Mucosa of gallbladder (tissue), 1 donor: ENCODE measurements around the gene S1PR3. TPM values are rescaled to one million over a fixed set of nuclear protein-coding genes. Genes with fewer than 3 reads are reported as not detected.

Experiments
- DNase-seq: peaks from one replicate; pipeline ENCODE4 v3.0.0-alpha.2; 2020; ENCODE audit warnings: low spot score
- total RNA-seq: library from RNA; stranded (reverse); gene quantifications from one replicate; pipeline ENCODE4 v1.2.1, GENCODE V29; 2021
- donor health status: DM: no; HTN: no; CAD: no.

S1PR3 gene
- total RNA-seq, 1 donor from 2014 or later, result 36.4 TPM

- DNase-seq, result no peak
Measured at GRCh38 chr9:88969646-88970373, 21.5 kb upstream of the S1PR3 start.

DNA sequence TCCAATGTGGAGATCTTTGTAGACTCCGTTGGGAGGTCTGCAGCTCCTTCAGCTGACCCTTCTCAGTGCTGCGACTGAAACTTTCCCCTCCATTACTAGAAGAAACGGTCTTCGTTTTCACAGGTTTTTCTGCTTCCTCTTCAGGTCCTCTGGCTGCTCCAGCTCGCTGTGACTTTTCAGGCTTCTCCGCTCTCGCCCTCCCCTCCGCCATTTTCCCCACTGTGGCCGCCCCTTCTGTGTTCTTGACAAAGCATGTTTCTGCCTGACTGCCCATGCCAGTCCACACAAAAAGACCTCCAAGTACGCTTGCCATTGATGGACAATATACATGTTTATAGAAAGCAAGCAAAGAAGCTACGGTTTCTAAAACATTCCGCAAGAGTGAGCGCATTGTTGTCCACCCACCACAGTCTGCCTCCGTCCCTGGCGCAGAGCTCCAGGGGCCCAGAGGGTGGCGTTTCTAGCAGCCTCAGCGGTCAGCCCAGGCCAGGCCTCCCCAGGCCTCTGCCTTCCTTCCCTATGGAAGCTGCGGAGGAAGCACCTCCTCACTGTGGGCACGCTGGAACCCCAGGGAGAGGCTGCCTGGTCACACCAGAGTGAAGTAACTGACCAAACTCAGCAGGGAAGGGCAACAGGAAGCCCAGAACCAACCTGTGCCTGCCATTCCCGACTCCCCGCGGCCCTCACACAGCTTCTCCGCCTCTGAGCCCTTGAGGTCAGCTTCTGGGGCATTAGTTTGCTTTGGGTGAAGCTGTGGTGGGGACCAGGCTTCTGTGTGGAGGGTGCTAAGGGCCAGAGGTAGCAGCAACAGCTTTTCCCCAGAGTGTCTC, 19.9 kb upstream of the S1PR3 start:
- no peak for DNase-seq

- DNase-seq, result no peak
Measured at GRCh38 chr9:88972401-88972800, 18.9 kb upstream of the S1PR3 start.

GRCh38 chr9:88973281-88974045, 17.8 kb upstream of the S1PR3 start:
- DNase-seq, result no peak

DNA sequence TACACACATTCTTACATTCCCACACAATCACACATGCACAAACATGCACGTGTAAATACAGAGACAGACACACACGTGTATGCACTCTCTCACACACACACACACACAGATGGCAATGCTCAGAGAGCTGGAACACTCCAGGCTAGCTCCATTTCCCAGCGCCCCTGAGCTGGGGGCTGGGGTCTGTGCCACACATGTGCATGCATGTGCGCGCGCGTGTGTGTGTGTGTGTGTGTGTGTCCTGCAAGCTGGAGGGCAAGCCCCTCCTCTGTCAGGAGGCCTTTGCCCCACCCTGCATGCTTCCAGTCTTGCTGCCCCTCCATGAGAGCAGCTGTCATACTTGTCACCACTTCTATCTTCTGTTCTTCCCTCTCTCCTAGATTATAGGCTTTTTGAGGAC, 16.6 kb upstream of the S1PR3 start:
- no peak for DNase-seq

- DNase-seq, result no peak
Measured at GRCh38 chr9:88975966-88976889, 15.0 kb upstream of the S1PR3 start.

DNA sequence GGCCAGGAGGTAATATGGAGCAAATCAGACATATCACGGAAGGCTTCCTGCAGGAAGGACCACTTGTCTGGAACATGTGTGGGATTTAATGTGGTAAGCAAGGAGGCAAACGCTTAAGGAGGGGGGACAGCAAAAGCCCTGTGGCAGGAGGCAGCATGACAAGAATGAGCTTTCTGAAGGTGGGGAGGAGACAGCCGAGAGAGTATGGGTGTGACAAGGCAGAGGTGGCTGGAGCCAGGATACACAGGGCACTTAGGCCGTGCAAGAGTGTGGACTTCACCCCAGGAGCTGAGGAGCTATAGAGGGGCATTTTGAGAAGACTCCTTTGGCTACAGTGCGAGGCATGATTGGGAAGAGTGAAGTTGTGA, 14.4 kb upstream of the S1PR3 start:
- DNase-seq, result no peak

- no peak for DNase-seq
Measured at GRCh38 chr9:88978034-88978433, 13.2 kb upstream of the S1PR3 start.

DNA sequence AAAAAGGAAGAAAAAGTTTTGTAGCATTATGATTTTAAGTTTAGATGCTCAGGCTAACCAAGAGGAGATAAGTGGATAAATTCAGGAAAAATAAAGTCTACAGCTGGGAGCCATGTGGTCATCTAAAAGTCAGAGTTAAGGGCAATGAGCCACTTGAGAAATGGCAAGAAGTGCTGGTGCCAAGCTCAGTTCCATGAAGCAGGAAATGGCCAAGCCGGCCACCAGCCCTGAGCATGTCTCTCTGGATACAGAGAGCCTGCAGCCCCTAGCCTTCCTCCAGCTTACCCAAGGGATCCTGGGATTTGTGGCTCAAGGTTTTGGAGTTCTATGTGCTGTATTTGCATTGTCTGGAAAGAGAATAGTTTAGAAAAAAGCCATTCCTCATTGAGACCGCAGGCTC, 12.2 kb upstream of the S1PR3 start:
- no peak for DNase-seq

GRCh38 chr9:88979791-88980190, 11.5 kb upstream of the S1PR3 start:
- DNase-seq, result no peak

- no peak for DNase-seq
Measured at GRCh38 chr9:88980740-88981203, 10.5 kb upstream of the S1PR3 start.

DNA sequence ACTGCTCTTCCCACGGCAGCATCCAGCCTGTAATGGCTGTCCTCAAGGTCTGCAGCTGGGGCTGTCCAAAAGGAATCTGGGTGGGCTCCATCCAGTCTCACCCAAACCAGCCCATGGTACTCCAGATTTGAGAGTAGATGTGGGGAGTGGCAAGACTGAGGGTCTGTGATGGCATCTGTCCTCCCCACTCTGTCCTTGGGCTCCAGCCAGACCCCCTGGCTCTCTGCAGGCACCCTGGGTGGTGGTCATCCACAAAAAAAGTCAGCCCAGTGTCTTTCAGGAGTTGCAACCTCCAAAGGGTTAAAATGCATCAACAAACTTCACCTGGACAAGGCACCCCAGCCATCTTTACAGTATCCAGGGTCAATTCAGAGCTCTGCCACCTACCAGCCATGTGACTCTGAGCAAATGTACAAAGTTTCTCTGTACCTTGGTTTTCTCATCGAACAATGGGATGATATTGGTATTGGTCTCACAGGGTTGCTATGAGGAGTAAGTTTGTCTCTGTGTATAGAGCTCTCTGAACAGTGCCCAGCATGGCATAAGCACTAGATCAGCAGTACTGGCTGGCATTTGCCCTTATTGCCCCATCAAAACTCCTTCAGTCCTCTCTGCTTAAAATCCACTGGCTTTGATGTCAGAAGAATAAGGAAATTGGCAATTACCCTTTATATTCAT, 7.3 kb upstream of the S1PR3 start:
- no peak for DNase-seq

DNA sequence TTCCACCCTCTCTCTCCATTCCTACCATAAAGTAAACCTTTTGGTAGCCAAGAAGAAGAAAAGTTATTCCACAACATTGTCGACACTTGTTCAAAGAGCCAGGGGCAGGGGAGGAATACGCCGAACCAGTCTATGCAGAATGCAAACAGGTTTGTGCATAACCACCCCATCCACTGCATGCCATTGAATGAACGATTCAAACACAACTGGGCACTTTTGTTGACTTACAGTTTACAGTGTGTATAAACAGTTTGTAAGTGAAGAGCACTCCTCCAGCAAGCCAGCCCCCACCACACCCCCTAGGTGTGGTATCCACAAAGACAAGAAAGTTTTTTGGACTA, 6.8 kb upstream of the S1PR3 start:
- DNase-seq, result no peak

- no peak for DNase-seq
Measured at GRCh38 chr9:88985616-88986015, 5.7 kb upstream of the S1PR3 start.

DNA sequence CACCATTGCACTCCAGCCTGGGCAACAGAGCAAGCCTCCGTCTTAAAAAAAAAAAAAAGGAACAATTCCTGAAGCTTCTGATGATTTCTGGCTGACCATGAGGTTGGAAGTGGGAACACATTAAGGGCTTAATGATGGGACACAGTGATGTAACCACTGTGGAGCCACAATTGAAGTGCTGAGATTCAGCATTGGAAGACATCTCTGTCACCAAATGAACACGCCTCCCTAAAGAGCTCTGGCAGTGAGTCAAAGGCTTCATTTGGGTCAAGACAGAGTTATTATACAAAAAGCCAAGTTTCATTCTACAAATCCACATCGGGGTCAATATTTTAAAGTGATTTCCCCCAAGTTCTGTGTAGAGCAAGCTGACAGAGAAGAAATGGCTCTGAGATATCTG, 4.5 kb upstream of the S1PR3 start:
- no peak for DNase-seq

DNA sequence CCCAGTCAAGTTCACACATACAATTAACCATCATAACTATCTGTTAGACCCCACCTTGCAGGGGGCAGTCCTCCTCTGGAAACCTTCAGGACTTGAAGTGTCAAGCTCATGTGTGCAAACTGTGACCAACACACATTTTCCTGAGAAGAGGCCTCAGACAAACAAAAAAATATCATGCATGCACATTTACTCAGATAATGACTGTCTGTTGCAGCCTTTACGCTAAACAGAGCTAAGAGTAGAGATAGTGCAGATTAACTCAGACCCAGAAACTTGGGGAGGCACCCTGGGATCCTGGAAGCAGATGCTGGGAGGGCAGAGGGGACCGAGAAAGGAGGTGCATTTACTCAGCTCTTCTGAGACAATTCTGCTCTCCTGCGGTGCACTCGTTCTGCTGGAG, 3.6 kb upstream of the S1PR3 start:
- no peak for DNase-seq

- no peak for DNase-seq
Measured at GRCh38 chr9:88988796-88989641, 2.2 kb upstream of the S1PR3 start.

- DNase-seq, result no peak
Measured at GRCh38 chr9:88990041-88990728, 1.1 kb upstream of the S1PR3 start.

DNA sequence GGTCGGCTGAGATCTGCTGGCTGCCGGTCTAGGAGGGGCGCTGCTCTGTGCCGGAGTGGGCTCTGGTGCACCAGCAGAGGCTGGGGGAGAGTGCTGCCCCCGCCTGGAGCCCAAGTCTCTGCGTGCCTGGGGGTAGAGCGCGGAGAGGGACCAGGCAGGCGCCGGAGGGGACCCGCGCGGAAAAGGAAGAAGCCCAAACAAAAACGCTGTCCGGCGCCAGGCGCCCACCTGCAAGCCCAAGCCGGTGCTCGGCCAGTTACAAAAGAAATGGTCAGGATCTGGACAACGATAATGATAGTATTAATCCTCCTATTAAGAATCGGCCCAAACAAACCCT, 571 bp upstream of the S1PR3 start:
- DNase-seq, result no peak

DNA sequence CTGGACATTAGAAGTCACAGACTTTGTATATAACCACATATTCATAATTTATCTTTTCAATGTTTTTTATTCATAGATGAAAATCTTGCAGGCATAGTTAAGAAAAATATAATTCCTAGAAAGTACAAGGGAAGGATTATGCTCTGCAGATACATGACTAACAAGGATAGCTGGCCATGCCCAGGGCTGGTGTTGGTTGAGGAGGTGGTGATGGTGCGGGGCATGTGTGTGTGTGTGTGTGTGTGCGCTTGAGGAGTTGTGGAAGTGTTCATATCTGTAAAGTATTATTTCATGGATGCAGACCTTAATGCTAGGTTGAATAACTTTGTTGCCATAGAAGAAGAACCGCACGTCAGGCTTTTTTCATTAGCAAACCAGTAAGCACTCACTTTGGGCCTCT, 1.3 kb downstream of the S1PR3 start:
- DNase-seq, result no peak
